Raji (cell line): ENCODE data around the gene NR3C1.

ENCODE experiments used
- POLR2A ChIP-seq: IDR thresholded peaks from 2 replicates; pipeline ENCODE4 v1.6.1; 2011; ENCODE audit warnings: low read depth, low read length, control low read depth; ENCODE audit not compliant: insufficient read depth

The NR3C1 gene

GRCh38 chr5:143431789-143432188 lies 28.3 kb upstream of the NR3C1 start:
- no peak for TF ChIP-seq POLR2A

- no peak for TF ChIP-seq POLR2A
Observed at GRCh38 chr5:143428738-143429420, 25.4 kb upstream of the NR3C1 start.

- TF ChIP-seq POLR2A, result no peak
Observed at GRCh38 chr5:143428155-143428554, 24.7 kb upstream of the NR3C1 start.

- no peak for TF ChIP-seq POLR2A
Observed at GRCh38 chr5:143427122-143427735, 23.7 kb upstream of the NR3C1 start.

- TF ChIP-seq POLR2A, result no peak
Observed at GRCh38 chr5:143426437-143426991, 23.0 kb upstream of the NR3C1 start.

- no peak for TF ChIP-seq POLR2A
Observed at GRCh38 chr5:143425835-143426234, 22.3 kb upstream of the NR3C1 start.

GRCh38 chr5:143418140-143418866 lies 14.8 kb upstream of the NR3C1 start:
- TF ChIP-seq POLR2A, result no peak

GRCh38 chr5:143417503-143418139 lies 14.1 kb upstream of the NR3C1 start:
- no peak for TF ChIP-seq POLR2A

GRCh38 chr5:143416411-143416810 lies 12.9 kb upstream of the NR3C1 start:
- no peak for TF ChIP-seq POLR2A

GRCh38 chr5:143413958-143414669 lies 10.6 kb upstream of the NR3C1 start:
- TF ChIP-seq POLR2A, result no peak

GRCh38 chr5:143412661-143413342 lies 9.3 kb upstream of the NR3C1 start:
- no peak for TF ChIP-seq POLR2A

- no peak for TF ChIP-seq POLR2A
Observed at GRCh38 chr5:143409926-143410325, 6.4 kb upstream of the NR3C1 start.

- no peak for TF ChIP-seq POLR2A
Observed at GRCh38 chr5:143406408-143406807, 2.9 kb upstream of the NR3C1 start.

- TF ChIP-seq POLR2A, result no peak
Observed at GRCh38 chr5:143405849-143406098, 2.3 kb upstream of the NR3C1 start.
